ENCODE results near the gene SYT7. TPM values are rescaled to one million over a fixed set of nuclear protein-coding genes. Genes with fewer than 3 reads are reported as not detected.

SYT7 gene
- total RNA-seq, 1 experiment from 2014 or later: not detected

DNA sequence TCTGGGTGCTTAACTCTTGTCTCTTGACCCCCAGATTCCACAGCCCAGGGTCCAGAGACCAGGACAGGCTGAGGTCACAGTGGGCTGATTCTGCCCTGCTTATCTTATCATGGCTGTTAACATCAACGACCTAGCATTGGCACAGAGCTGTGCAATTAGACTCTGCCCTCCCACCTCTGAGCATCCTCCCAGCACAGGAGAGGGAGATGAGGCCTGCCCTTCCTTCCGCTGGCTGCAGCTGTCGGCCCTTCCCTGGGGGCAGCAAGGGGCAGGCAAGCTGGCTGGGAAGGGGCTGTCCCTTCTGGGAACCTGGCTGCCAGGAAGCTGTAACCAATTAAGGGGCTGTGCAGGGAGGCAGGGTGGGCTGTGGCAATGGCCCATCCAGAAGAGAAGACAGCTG is 49.8 kb downstream of the SYT7 start:
- Histone ChIP-seq H3K4me1 (ENCODE audit: low read length) (no peaks in the 10 kb centered on the region), H3K27me3 (ENCODE audit: low read length) (no peaks in the 10 kb centered on the region), H3K9me2 (replicated peaks; ENCODE audit: insufficient read depth, low read length) (no peaks in the 10 kb centered on the region), H4K20me1 (ENCODE audit: insufficient read depth, low read depth, low read length) (no peaks in the 10 kb centered on the region), H3K27ac (ENCODE audit: low read length) (no peak overlapping the region), H3K4me2 (ENCODE audit: low read depth, low read length, poor library complexity, severe bottlenecking) (no peak overlapping the region), H3K9me3 (ENCODE audit: low read length) (no peaks in the 10 kb centered on the region), H3K79me2 (ENCODE audit: low read length) (no peaks in the 10 kb centered on the region), H3K4me3 (ENCODE audit: low read length) (no peak overlapping the region), H3K9ac (ENCODE audit: low read length) (no peak overlapping the region), H2AFZ (ENCODE audit: low read length) (no peak overlapping the region), H3K36me3 (ENCODE audit: insufficient read depth, low read length) (no peaks in the 10 kb centered on the region)
- no peak for DNase-seq

DNA sequence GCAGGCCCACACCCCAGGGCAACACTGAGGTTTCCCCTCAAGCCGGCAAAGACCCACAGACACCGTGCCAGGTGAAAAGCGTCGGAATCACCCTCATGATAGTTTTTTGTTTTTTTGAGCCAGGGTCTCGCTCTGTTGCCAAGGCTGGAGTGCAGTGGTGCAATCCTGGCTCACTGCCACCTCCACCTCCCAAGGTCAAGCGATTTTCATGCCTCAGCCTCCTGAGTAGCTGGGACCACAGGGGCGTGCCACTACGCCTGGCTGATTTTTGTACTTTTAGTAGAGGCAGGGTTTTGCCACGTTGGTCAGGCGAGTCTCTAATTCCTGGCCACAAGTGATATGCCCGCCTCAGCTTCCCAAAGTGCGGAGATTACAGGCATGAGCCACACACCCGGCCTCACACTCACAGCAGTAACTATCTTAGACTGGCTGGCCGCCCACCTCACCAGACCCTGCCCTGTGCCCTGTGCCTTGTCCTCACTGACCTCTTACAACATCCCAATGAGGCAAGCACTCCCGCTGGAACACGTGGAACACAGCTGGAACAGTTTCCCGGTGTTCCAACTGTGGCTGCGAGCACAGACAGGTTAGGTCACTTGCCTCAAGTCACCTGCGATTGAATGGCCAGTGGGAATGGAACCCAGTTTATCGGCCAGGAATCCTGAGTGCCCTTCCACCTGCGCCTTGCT is 51.2 kb downstream of the SYT7 start:
- no peak for DNase-seq
- H3K27me3 ChIP-seq (ENCODE audit: low read length): no peaks in the 10 kb centered on the region
- H3K27ac ChIP-seq (ENCODE audit: low read length): no peak overlapping the region
- H3K4me2 ChIP-seq (ENCODE audit: low read depth, low read length, poor library complexity, severe bottlenecking): no peak overlapping the region
- H3K36me3 ChIP-seq (ENCODE audit: insufficient read depth, low read length): no peaks in the 10 kb centered on the region
- H3K4me1 ChIP-seq (ENCODE audit: low read length): no peaks in the 10 kb centered on the region
- no peak overlapping the region for H3K4me3 ChIP-seq (ENCODE audit: low read length)
- H3K9me2 ChIP-seq (replicated peaks; ENCODE audit: insufficient read depth, low read length): no peaks in the 10 kb centered on the region
- no peak overlapping the region for H2AFZ ChIP-seq (ENCODE audit: low read length)
- no peaks in the 10 kb centered on the region for H4K20me1 ChIP-seq (ENCODE audit: insufficient read depth, low read depth, low read length)
- no peaks in the 10 kb centered on the region for H3K79me2 ChIP-seq (ENCODE audit: low read length)
- H3K9ac ChIP-seq (ENCODE audit: low read length): no peak overlapping the region
- H3K9me3 ChIP-seq (ENCODE audit: low read length): no peaks in the 10 kb centered on the region

DNA sequence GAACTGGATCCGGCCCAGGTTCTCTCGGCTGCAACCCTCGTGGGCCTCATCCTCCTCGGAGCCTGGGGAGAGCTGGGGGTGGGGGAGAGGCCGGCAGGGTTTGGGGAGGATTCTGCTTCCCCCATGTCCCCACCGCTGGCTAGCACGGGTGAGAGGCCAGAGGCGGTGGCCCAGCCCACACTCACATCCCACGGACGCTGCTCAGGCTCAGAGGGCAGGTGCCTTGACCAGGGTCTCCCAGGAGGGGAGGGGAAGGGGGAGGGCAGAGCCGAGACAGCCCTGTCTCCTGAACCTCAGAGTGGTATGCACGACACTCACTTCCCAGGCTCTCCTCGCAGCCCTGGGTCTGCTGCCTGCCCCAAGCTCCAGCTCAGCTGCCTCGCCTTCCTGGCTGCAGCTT is 52.8 kb downstream of the SYT7 start:
- Histone ChIP-seq H3K27me3 (ENCODE audit: low read length) (no peaks in the 10 kb centered on the region), H3K27ac (ENCODE audit: low read length) (no peak overlapping the region), H3K9me2 (replicated peaks; ENCODE audit: insufficient read depth, low read length) (no peaks in the 10 kb centered on the region), H3K4me2 (ENCODE audit: low read depth, low read length, poor library complexity, severe bottlenecking) (no peak overlapping the region), H3K4me3 (ENCODE audit: low read length) (no peak overlapping the region), H2AFZ (ENCODE audit: low read length) (no peak overlapping the region), H3K4me1 (ENCODE audit: low read length) (no peaks in the 10 kb centered on the region), H4K20me1 (ENCODE audit: insufficient read depth, low read depth, low read length) (no peaks in the 10 kb centered on the region), H3K79me2 (ENCODE audit: low read length) (no peaks in the 10 kb centered on the region), H3K9me3 (ENCODE audit: low read length) (no peaks in the 10 kb centered on the region), H3K9ac (ENCODE audit: low read length) (no peak overlapping the region), H3K36me3 (ENCODE audit: insufficient read depth, low read length) (no peaks in the 10 kb centered on the region)
- no peak for DNase-seq

DNA sequence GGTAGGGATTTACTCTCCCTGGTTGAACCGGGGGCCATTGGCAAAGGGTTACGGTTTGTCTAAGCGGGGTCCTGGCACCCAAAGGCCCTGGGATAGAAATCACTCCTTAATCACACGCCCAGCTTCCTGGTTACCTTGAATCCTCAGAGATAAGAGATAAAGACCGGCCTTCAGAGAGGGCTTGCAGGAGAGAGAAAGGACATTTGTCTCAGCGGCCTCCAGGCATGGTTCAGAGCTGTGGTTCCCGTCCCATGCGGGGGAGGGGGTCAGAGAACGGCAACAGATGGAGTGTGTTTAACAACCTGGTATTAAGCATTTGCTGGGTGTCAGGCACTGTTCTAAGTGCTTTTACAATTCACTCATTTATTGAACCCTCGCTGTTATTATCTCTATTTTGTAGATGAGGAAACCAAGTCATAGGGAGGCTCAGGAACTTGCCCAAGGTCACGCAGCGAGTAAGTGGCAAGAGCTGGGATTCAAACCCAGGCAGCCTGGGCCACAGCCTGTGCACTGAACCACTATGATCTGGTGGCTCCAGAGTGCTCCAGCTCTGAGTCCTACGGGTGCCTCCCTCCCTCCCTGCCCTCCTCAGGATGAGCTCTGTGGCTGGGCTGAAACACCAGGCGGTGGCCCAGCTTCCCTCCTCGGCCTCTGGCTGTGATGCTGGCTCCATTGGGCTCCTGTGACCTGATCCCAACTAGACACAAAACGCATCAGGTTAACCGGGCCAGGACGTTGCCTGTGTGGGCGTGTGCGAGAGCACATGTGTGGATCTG is 53.7 kb downstream of the SYT7 start:
- H3K27me3 ChIP-seq (ENCODE audit: low read length): no peaks in the 10 kb centered on the region
- H3K79me2 ChIP-seq (ENCODE audit: low read length): no peaks in the 10 kb centered on the region
- no peak overlapping the region for H3K27ac ChIP-seq (ENCODE audit: low read length)
- H3K4me1 ChIP-seq (ENCODE audit: low read length): no peaks in the 10 kb centered on the region
- H3K9me2 ChIP-seq (replicated peaks; ENCODE audit: insufficient read depth, low read length): no peaks in the 10 kb centered on the region
- no peaks in the 10 kb centered on the region for H3K9me3 ChIP-seq (ENCODE audit: low read length)
- H3K4me3 ChIP-seq (ENCODE audit: low read length): no peak overlapping the region
- H2AFZ ChIP-seq (ENCODE audit: low read length): no peak overlapping the region
- no peaks in the 10 kb centered on the region for H3K36me3 ChIP-seq (ENCODE audit: insufficient read depth, low read length)
- no peak overlapping the region for H3K9ac ChIP-seq (ENCODE audit: low read length)
- H4K20me1 ChIP-seq (ENCODE audit: insufficient read depth, low read depth, low read length): no peaks in the 10 kb centered on the region
- no peak overlapping the region for H3K4me2 ChIP-seq (ENCODE audit: low read depth, low read length, poor library complexity, severe bottlenecking)
- DNase-seq: no peak

DNA sequence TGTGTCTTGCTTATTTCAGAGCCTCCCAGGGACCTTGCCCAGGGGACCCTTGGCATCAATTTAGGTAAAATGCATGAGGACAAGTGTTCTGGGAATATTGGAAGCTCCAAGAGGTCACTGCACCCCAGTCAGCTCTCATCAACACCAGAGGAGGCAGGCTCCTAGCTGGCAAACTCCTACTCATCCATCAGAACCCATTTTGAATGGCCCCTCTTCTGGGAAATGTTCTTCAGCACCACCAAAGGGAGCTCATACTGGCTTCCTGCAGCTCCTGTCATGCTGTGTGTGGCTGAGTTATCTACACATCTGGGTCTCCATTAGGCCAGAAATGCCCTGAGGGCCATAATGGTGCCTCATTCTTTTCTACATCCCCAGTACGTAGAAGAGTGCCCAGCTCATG is 54.6 kb downstream of the SYT7 start:
- H3K4me1 ChIP-seq (ENCODE audit: low read length): no peaks in the 10 kb centered on the region
- H4K20me1 ChIP-seq (ENCODE audit: insufficient read depth, low read depth, low read length): no peaks in the 10 kb centered on the region
- H2AFZ ChIP-seq (ENCODE audit: low read length): no peak overlapping the region
- no peak for DNase-seq
- H3K9me2 ChIP-seq (replicated peaks; ENCODE audit: insufficient read depth, low read length): no peaks in the 10 kb centered on the region
- H3K4me3 ChIP-seq (ENCODE audit: low read length): no peak overlapping the region
- no peaks in the 10 kb centered on the region for H3K27me3 ChIP-seq (ENCODE audit: low read length)
- H3K36me3 ChIP-seq (ENCODE audit: insufficient read depth, low read length): no peaks in the 10 kb centered on the region
- H3K27ac ChIP-seq (ENCODE audit: low read length): no peak overlapping the region
- H3K9ac ChIP-seq (ENCODE audit: low read length): no peak overlapping the region
- H3K4me2 ChIP-seq (ENCODE audit: low read depth, low read length, poor library complexity, severe bottlenecking): no peak overlapping the region
- no peaks in the 10 kb centered on the region for H3K79me2 ChIP-seq (ENCODE audit: low read length)
- H3K9me3 ChIP-seq (ENCODE audit: low read length): no peaks in the 10 kb centered on the region

DNA sequence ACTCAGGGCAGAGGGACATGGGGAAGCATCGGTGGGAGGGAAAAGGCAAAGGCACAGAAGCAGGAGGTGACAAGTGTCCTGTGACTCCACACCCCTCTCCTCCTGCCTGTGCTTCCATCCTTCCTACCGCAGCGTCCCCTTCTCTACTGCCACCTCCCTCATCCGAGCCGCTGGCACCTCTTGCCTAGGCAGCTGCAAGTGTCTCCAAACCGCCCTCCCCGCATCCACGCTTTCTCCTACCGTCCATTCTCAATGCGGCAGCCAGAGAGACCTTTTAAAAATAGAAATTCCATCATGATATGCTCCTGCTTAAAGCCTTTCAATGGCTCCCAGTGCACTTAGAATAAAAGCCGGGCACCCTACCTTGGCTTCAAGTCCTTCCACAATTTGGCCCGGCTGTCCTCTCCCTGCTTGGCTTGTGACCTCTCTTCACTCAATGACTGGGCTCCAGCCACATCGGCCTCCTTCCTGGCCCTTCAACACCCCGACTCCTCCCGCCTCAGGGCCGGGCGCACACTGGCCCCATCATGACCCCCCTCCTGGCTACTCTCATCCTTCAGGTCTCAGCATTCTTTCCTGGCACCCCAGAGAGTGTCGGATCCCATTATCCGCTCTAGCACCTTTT is 55.8 kb downstream of the SYT7 start:
- no peak overlapping the region for H3K4me3 ChIP-seq (ENCODE audit: low read length)
- H3K9ac ChIP-seq (ENCODE audit: low read length): no peak overlapping the region
- no peak overlapping the region for H2AFZ ChIP-seq (ENCODE audit: low read length)
- H3K36me3 ChIP-seq (ENCODE audit: insufficient read depth, low read length): no peaks in the 10 kb centered on the region
- H3K9me2 ChIP-seq (replicated peaks; ENCODE audit: insufficient read depth, low read length): no peaks in the 10 kb centered on the region
- no peak overlapping the region for H3K27ac ChIP-seq (ENCODE audit: low read length)
- H3K27me3 ChIP-seq (ENCODE audit: low read length): no peaks in the 10 kb centered on the region
- no peak for DNase-seq
- H3K4me2 ChIP-seq (ENCODE audit: low read depth, low read length, poor library complexity, severe bottlenecking): no peak overlapping the region
- no peaks in the 10 kb centered on the region for H3K9me3 ChIP-seq (ENCODE audit: low read length)
- H3K4me1 ChIP-seq (ENCODE audit: low read length): no peaks in the 10 kb centered on the region
- H4K20me1 ChIP-seq (ENCODE audit: insufficient read depth, low read depth, low read length): no peaks in the 10 kb centered on the region
- no peaks in the 10 kb centered on the region for H3K79me2 ChIP-seq (ENCODE audit: low read length)

DNA sequence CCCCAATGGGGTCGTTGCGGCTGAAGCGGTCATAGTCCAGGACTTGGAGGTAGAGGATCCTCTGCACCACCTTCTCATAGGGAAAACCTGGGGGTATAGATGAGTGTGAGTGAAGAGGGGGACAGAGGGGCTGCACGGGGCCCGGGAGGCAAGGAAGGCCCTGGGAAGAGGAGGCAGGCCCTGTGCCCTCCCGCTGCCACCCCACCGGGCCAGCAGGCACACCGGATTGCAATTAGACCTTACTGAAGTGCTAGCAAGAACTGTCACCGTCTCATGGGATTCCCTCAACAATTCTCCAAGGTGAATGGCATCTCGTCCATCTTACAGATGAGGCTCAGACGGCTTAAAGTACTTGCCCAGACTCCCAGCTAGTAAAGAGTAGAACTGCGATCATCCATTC is 56.4 kb downstream of the SYT7 start:
- Histone ChIP-seq H3K27me3 (ENCODE audit: low read length) (no peaks in the 10 kb centered on the region), H3K9me2 (replicated peaks; ENCODE audit: insufficient read depth, low read length) (no peaks in the 10 kb centered on the region), H3K9ac (ENCODE audit: low read length) (no peak overlapping the region), H2AFZ (ENCODE audit: low read length) (no peak overlapping the region), H3K79me2 (ENCODE audit: low read length) (no peaks in the 10 kb centered on the region), H4K20me1 (ENCODE audit: insufficient read depth, low read depth, low read length) (no peaks in the 10 kb centered on the region), H3K4me2 (ENCODE audit: low read depth, low read length, poor library complexity, severe bottlenecking) (no peak overlapping the region), H3K4me1 (ENCODE audit: low read length) (no peaks in the 10 kb centered on the region), H3K27ac (ENCODE audit: low read length) (no peak overlapping the region), H3K36me3 (ENCODE audit: insufficient read depth, low read length) (no peaks in the 10 kb centered on the region), H3K4me3 (ENCODE audit: low read length) (no peak overlapping the region), H3K9me3 (ENCODE audit: low read length) (no peaks in the 10 kb centered on the region)
- DNase-seq: no peak

DNA sequence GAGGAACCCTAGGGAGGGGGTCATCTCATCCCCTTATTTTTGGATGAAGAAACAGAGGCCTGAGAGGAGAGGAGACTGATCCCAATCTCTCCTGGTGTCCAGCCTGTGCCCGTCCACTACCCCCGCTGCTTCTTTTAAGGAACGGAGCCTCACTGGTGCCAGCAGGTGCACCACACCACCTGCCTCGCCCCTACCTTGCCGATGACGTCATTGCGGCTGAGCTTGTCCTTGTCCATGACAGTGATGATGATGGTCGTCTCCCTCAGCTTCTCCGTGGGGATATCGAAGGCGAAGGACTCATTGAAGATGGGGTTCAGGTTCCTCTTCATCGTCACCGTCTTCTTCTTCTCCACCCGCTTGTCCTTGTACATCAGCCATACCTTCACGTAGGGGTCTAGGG is 58.0 kb downstream of the SYT7 start:
- H3K4me2 ChIP-seq (ENCODE audit: low read depth, low read length, poor library complexity, severe bottlenecking): no peak overlapping the region
- no peak overlapping the region for H2AFZ ChIP-seq (ENCODE audit: low read length)
- no peak overlapping the region for H3K9ac ChIP-seq (ENCODE audit: low read length)
- no peak for DNase-seq
- H3K36me3 ChIP-seq (ENCODE audit: insufficient read depth, low read length): no peaks in the 10 kb centered on the region
- H3K9me3 ChIP-seq (ENCODE audit: low read length): no peaks in the 10 kb centered on the region
- no peaks in the 10 kb centered on the region for H3K9me2 ChIP-seq (replicated peaks; ENCODE audit: insufficient read depth, low read length)
- no peaks in the 10 kb centered on the region for H3K79me2 ChIP-seq (ENCODE audit: low read length)
- no peaks in the 10 kb centered on the region for H3K4me1 ChIP-seq (ENCODE audit: low read length)
- no peak overlapping the region for H3K4me3 ChIP-seq (ENCODE audit: low read length)
- H4K20me1 ChIP-seq (ENCODE audit: insufficient read depth, low read depth, low read length): no peaks in the 10 kb centered on the region
- H3K27ac ChIP-seq (ENCODE audit: low read length): no peak overlapping the region
- no peaks in the 10 kb centered on the region for H3K27me3 ChIP-seq (ENCODE audit: low read length)
